Memory B cell (primary cell): ENCODE data around the gene TRAF3IP3.

Experiments
- ATAC-seq: fragments of 150-1000 bp; cut with Tn5 transposase; 2 replicates; pipeline ENCODE4 v1.10.0; 2021; ENCODE audit warnings: low read depth, mild to moderate bottlenecking, moderate library complexity
- DNase-seq, 2 donors: peaks; one replicate each; pipeline ENCODE4 v3.0.0; 2022; ENCODE audit warnings: low spot score in 2 of 2
- H3K27ac Mint-ChIP-seq: one replicate; pipeline ENCODE4 v1.8.0; 2022; ENCODE audit warnings: mild to moderate bottlenecking, moderate library complexity, mixed read lengths
- H3K27me3 Mint-ChIP-seq: one replicate; pipeline ENCODE4 v1.8.0; 2022; ENCODE audit warnings: mixed read lengths
- H3K36me3 Mint-ChIP-seq: one replicate; pipeline ENCODE4 v1.8.0; 2022; ENCODE audit warnings: mild to moderate bottlenecking, mixed read lengths
- H3K4me1 Mint-ChIP-seq: one replicate; pipeline ENCODE4 v1.8.0; 2022; ENCODE audit warnings: mixed read lengths
- H3K4me3 Mint-ChIP-seq: one replicate; pipeline ENCODE4 v1.8.0; 2022; ENCODE audit warnings: mild to moderate bottlenecking, moderate library complexity, mixed read lengths
- H3K9me3 Mint-ChIP-seq: one replicate; pipeline ENCODE4 v1.8.0; 2022; ENCODE audit warnings: mixed read lengths

The TRAF3IP3 gene

GRCh38 chr1:209766051-209766450 is 10.2 kb downstream of the TRAF3IP3 start:
- peaks cover 36% of the 10 kb centered on the region for H3K4me1 Mint-ChIP-seq
- H3K4me3 Mint-ChIP-seq = no peak overlapping the region
- H3K9me3 Mint-ChIP-seq = no peaks in the 10 kb centered on the region
- peak overlapping the region; percentile 88 for H3K27ac Mint-ChIP-seq
- peaks cover 43% of the 10 kb centered on the region for H3K36me3 Mint-ChIP-seq
- H3K27me3 Mint-ChIP-seq = no peaks in the 10 kb centered on the region
- DNase-seq (no peak), ATAC-seq (no peak)

GRCh38 chr1:209767096-209767495 is 11.2 kb downstream of the TRAF3IP3 start:
- Mint-ChIP-seq H3K36me3 (peaks cover 36% of the 10 kb centered on the region), H3K4me1 (peaks cover 31% of the 10 kb centered on the region)
- ATAC-seq = no peak

GRCh38 chr1:209767706-209768105 is 11.9 kb downstream of the TRAF3IP3 start:
- Mint-ChIP-seq H3K4me3 (no peak overlapping the region), H3K27me3 (no peaks in the 10 kb centered on the region), H3K27ac (no peak overlapping the region), H3K9me3 (no peaks in the 10 kb centered on the region), H3K4me1 (peaks cover 26% of the 10 kb centered on the region), H3K36me3 (peaks cover 30% of the 10 kb centered on the region)
- ATAC-seq = no peak
- no peak for DNase-seq

More at GRCh38 chr1:209767096-209767495, 11.2 kb downstream of the TRAF3IP3 start:
- peak overlapping the region; percentile 88 for H3K27ac Mint-ChIP-seq
- no peak overlapping the region for H3K4me3 Mint-ChIP-seq
- no peak for DNase-seq
- no peaks in the 10 kb centered on the region for H3K9me3 Mint-ChIP-seq
- no peaks in the 10 kb centered on the region for H3K27me3 Mint-ChIP-seq

GRCh38 chr1:209768354-209768774 is 12.5 kb downstream of the TRAF3IP3 start:
- Mint-ChIP-seq H3K4me1 (peaks cover 29% of the 10 kb centered on the region), H3K4me3 (no peak overlapping the region), H3K9me3 (no peaks in the 10 kb centered on the region), H3K27me3 (no peaks in the 10 kb centered on the region), H3K27ac (no peak overlapping the region), H3K36me3 (peaks cover 30% of the 10 kb centered on the region)
- DNase-seq = peak; percentile 23 to 31
- peak; percentile 93 for ATAC-seq

GRCh38 chr1:209769171-209769904 is 13.5 kb downstream of the TRAF3IP3 start:
- H3K36me3 Mint-ChIP-seq = peaks cover 26% of the 10 kb centered on the region
- ATAC-seq (peak; percentile 47), DNase-seq (no peak)
- no peak overlapping the region for H3K27ac Mint-ChIP-seq
- no peaks in the 10 kb centered on the region for H3K9me3 Mint-ChIP-seq
- H3K27me3 Mint-ChIP-seq = no peaks in the 10 kb centered on the region
- peaks cover 32% of the 10 kb centered on the region for H3K4me1 Mint-ChIP-seq
- H3K4me3 Mint-ChIP-seq = no peak overlapping the region

GRCh38 chr1:209769971-209770370 is 14.1 kb downstream of the TRAF3IP3 start:
- DNase-seq (no peak), ATAC-seq (no peak)
- H3K36me3 Mint-ChIP-seq = peaks cover 28% of the 10 kb centered on the region
- no peak overlapping the region for H3K4me3 Mint-ChIP-seq
- no peaks in the 10 kb centered on the region for H3K27me3 Mint-ChIP-seq
- H3K4me1 Mint-ChIP-seq = peaks cover 37% of the 10 kb centered on the region
- H3K9me3 Mint-ChIP-seq = no peaks in the 10 kb centered on the region
- H3K27ac Mint-ChIP-seq = no peak overlapping the region

- ATAC-seq = no peak
- H3K36me3 Mint-ChIP-seq = peaks cover 32% of the 10 kb centered on the region
- no peaks in the 10 kb centered on the region for H3K27me3 Mint-ChIP-seq
- no peaks in the 10 kb centered on the region for H3K9me3 Mint-ChIP-seq
- H3K4me3 Mint-ChIP-seq = no peak overlapping the region
- no peak overlapping the region for H3K27ac Mint-ChIP-seq
- no peak for DNase-seq
- H3K4me1 Mint-ChIP-seq = peaks cover 43% of the 10 kb centered on the region
Measured at GRCh38 chr1:209770636-209771415, 15.0 kb downstream of the TRAF3IP3 start.

- Mint-ChIP-seq H3K27ac (no peak overlapping the region), H3K4me3 (no peak overlapping the region), H3K36me3 (peaks cover 27% of the 10 kb centered on the region), H3K9me3 (no peaks in the 10 kb centered on the region), H3K4me1 (peaks cover 38% of the 10 kb centered on the region), H3K27me3 (no peaks in the 10 kb centered on the region)
- ATAC-seq (no peak), DNase-seq (no peak)
Measured at GRCh38 chr1:209772126-209772525, 16.3 kb downstream of the TRAF3IP3 start.

- peaks cover 41% of the 10 kb centered on the region for H3K36me3 Mint-ChIP-seq
- peak; percentile 90 for ATAC-seq
- DNase-seq = no peak
- peak overlapping the region; percentile 56 for H3K27ac Mint-ChIP-seq
- H3K9me3 Mint-ChIP-seq = no peaks in the 10 kb centered on the region
- H3K27me3 Mint-ChIP-seq = no peaks in the 10 kb centered on the region
- H3K4me1 Mint-ChIP-seq = peaks cover 25% of the 10 kb centered on the region
- peak overlapping the region; percentile 82 for H3K4me3 Mint-ChIP-seq
Measured at GRCh38 chr1:209774592-209774991, 18.7 kb downstream of the TRAF3IP3 start.

GRCh38 chr1:209775678-209776077 is 19.8 kb downstream of the TRAF3IP3 start:
- ATAC-seq (peak; percentile 19), DNase-seq (no peak)
- no peaks in the 10 kb centered on the region for H3K27me3 Mint-ChIP-seq
- H3K27ac Mint-ChIP-seq = peak overlapping the region; percentile 56
- H3K36me3 Mint-ChIP-seq = peaks cover 48% of the 10 kb centered on the region
- peaks cover 25% of the 10 kb centered on the region for H3K4me1 Mint-ChIP-seq
- peak overlapping the region; percentile 82 for H3K4me3 Mint-ChIP-seq
- H3K9me3 Mint-ChIP-seq = no peaks in the 10 kb centered on the region

- no peak overlapping the region for H3K4me3 Mint-ChIP-seq
- no peak for ATAC-seq
- H3K27ac Mint-ChIP-seq = no peak overlapping the region
- H3K36me3 Mint-ChIP-seq = peaks cover 56% of the 10 kb centered on the region
- no peaks in the 10 kb centered on the region for H3K27me3 Mint-ChIP-seq
- H3K4me1 Mint-ChIP-seq = peaks cover 30% of the 10 kb centered on the region
- no peak for DNase-seq
- no peaks in the 10 kb centered on the region for H3K9me3 Mint-ChIP-seq
Measured at GRCh38 chr1:209777587-209777986, 21.7 kb downstream of the TRAF3IP3 start.

- peaks cover 53% of the 10 kb centered on the region for H3K36me3 Mint-ChIP-seq
- H3K4me1 Mint-ChIP-seq = peaks cover 27% of the 10 kb centered on the region
Measured at GRCh38 chr1:209778102-209778501, 22.2 kb downstream of the TRAF3IP3 start.

GRCh38 chr1:209780268-209780667 is 24.4 kb downstream of the TRAF3IP3 start:
- H3K27me3 Mint-ChIP-seq = no peaks in the 10 kb centered on the region
- H3K4me1 Mint-ChIP-seq = peaks cover 17% of the 10 kb centered on the region
- peaks cover 43% of the 10 kb centered on the region for H3K36me3 Mint-ChIP-seq
- H3K9me3 Mint-ChIP-seq = no peaks in the 10 kb centered on the region
- H3K4me3 Mint-ChIP-seq = no peak overlapping the region
- no peak for DNase-seq
- no peak for ATAC-seq
- peak overlapping the region; percentile 9 for H3K27ac Mint-ChIP-seq

More at GRCh38 chr1:209778102-209778501, 22.2 kb downstream of the TRAF3IP3 start:
- Mint-ChIP-seq H3K4me3 (no peak overlapping the region), H3K27me3 (no peaks in the 10 kb centered on the region), H3K9me3 (no peaks in the 10 kb centered on the region), H3K27ac (peak overlapping the region; percentile 9)
- no peak for DNase-seq
- no peak for ATAC-seq

GRCh38 chr1:209783386-209783785 is 27.5 kb downstream of the TRAF3IP3 start:
- peaks cover 2% of the 10 kb centered on the region for H3K27me3 Mint-ChIP-seq
- peak overlapping the region; percentile 44 for H3K4me3 Mint-ChIP-seq
- H3K27ac Mint-ChIP-seq = peak overlapping the region; percentile 93
- DNase-seq = no peak
- peaks cover 11% of the 10 kb centered on the region for H3K4me1 Mint-ChIP-seq
- no peak for ATAC-seq
- H3K36me3 Mint-ChIP-seq = peaks cover 24% of the 10 kb centered on the region
- no peaks in the 10 kb centered on the region for H3K9me3 Mint-ChIP-seq
